Colonic mucosa (tissue), 4 donors: ENCODE results near the gene BAIAP3. TPM values are rescaled to one million over a fixed set of nuclear protein-coding genes. Genes with fewer than 3 reads are reported as not detected.

Experiments used
- DNase-seq: peaks from one replicate; pipeline ENCODE4 v3.0.0-alpha.2; 2020
- H3K27ac ChIP-seq: fragments of 200-600 bp; one replicate; pipeline ENCODE4 v1.8.0; 2021
- H3K27me3 ChIP-seq: fragments of 200-600 bp; one replicate; pipeline ENCODE4 v1.8.0; 2021
- H3K36me3 ChIP-seq: fragments of 200-600 bp; one replicate; pipeline ENCODE4 v1.8.0; 2021
- H3K4me1 ChIP-seq: fragments of 200-600 bp; one replicate; pipeline ENCODE4 v1.8.0; 2021; ENCODE audit warnings: mild to moderate bottlenecking
- H3K4me3 ChIP-seq: fragments of 200-600 bp; one replicate; pipeline ENCODE4 v1.8.0; 2021
- H3K9ac ChIP-seq, 2 donors: one replicate each; pipeline ENCODE4 v1.7.0; 2013; ENCODE audit warnings: control low read depth in 2 of 2, low read depth in 2 of 2, low read length in 2 of 2
- H3K9me3 ChIP-seq: fragments of 200-600 bp; one replicate; pipeline ENCODE4 v1.8.0; 2021
- CTCF ChIP-seq: fragments of 200-600 bp; IDR thresholded peaks from one replicate; pipeline ENCODE4 v1.8.0; 2022; ENCODE audit warnings: antibody characterized with exemption, mild to moderate bottlenecking
- intact Hi-C: fragments of 100-400 bp; cut with DNase I; formaldehyde crosslinking; loops from one replicate; pipeline ENCODE4 v1.14.1; 2022
- total RNA-seq, 2 donors: library from RNA; stranded (reverse); fragmentation: NEBNext Ultra II Directional in 1 of 2; extraction: Animal tissue kit (Norgen Biotek cat#: 25700) in 1 of 2; gene quantifications; one replicate each; pipeline ENCODE4 v1.2.1, GENCODE V29; 2021
- donor health status: healthy.
- donor health status: DM: no; HTN: no; CAD: no.
- donor health status: DM: no; HTN: no; CAD: no.

Gene BAIAP3
- total RNA-seq, 2 donors from 2014 or later = 5.5 to 9.8 TPM

GRCh38 chr16:1322407-1322806 lies 11.0 kb upstream of the BAIAP3 start:
- Histone ChIP-seq H3K4me3 (no peak overlapping the region), H3K36me3 (peaks cover 33% of the 10 kb centered on the region), H3K4me1 (no peaks in the 10 kb centered on the region), H3K9ac (no peak overlapping the region), H3K27ac (no peak overlapping the region), H3K9me3 (no peaks in the 10 kb centered on the region), H3K27me3 (no peaks in the 10 kb centered on the region)
- intact Hi-C loops = no loop called here
- no peak for TF ChIP-seq CTCF
- no peak for DNase-seq

GRCh38 chr16:1323296-1324239 lies 9.9 kb upstream of the BAIAP3 start:
- Histone ChIP-seq H3K36me3 (peaks cover 22% of the 10 kb centered on the region), H3K9ac (no peak overlapping the region), H3K4me1 (no peaks in the 10 kb centered on the region), H3K27ac (no peak overlapping the region), H3K4me3 (no peak overlapping the region), H3K9me3 (no peaks in the 10 kb centered on the region), H3K27me3 (no peaks in the 10 kb centered on the region)
- no peak for DNase-seq
- no peak for TF ChIP-seq CTCF
- intact Hi-C loops = no loop called here

- DNase-seq = no peak
- no peak overlapping the region for H3K9ac ChIP-seq
- intact Hi-C loops = no loop called here
- no peaks in the 10 kb centered on the region for H3K27me3 ChIP-seq
- H3K9me3 ChIP-seq = no peaks in the 10 kb centered on the region
- H3K4me1 ChIP-seq = no peaks in the 10 kb centered on the region
- no peak overlapping the region for H3K27ac ChIP-seq
- H3K4me3 ChIP-seq = no peak overlapping the region
- TF ChIP-seq CTCF = no peak
- H3K36me3 ChIP-seq = peaks cover 20% of the 10 kb centered on the region
Measured at GRCh38 chr16:1324286-1324826, 9.1 kb upstream of the BAIAP3 start.

DNA sequence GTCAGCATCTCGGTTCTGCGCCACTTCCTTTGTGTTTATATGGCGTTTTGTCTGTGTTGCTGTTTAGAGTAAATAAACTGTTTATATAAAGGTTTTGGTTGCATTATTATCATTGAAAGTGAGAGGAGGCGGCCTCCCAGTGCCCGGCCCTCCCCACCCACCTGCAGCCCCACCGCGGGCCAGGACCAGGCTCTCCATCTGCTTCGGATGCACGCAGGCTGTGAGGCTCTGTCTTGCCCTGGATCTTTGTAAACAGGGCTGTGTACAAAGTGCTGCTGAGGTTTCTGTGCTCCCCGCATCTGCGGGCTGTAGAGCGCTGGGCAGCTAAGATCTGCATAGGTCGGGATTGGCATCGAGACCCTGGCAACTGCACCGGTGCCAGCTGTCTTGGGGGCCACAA lies 8.2 kb upstream of the BAIAP3 start:
- Histone ChIP-seq H3K27ac (no peak overlapping the region), H3K4me1 (no peaks in the 10 kb centered on the region), H3K27me3 (no peaks in the 10 kb centered on the region), H3K4me3 (no peak overlapping the region), H3K9ac (no peak overlapping the region), H3K36me3 (peaks cover 13% of the 10 kb centered on the region), H3K9me3 (no peaks in the 10 kb centered on the region)
- intact Hi-C loops = no loop called here
- TF ChIP-seq CTCF = no peak
- DNase-seq = no peak

- Histone ChIP-seq H3K36me3 (peaks cover 13% of the 10 kb centered on the region), H3K9ac (no peak overlapping the region), H3K4me1 (no peaks in the 10 kb centered on the region), H3K27me3 (no peaks in the 10 kb centered on the region), H3K4me3 (no peak overlapping the region), H3K9me3 (no peaks in the 10 kb centered on the region), H3K27ac (no peak overlapping the region)
- no peak for DNase-seq
- intact Hi-C loops = no loop called here
- no peak for TF ChIP-seq CTCF
Measured at GRCh38 chr16:1325673-1326371, 7.6 kb upstream of the BAIAP3 start.
